GM12878 (cell line): Measurements from ENCODE around the gene EFNA2. TPM values are rescaled to one million over a fixed set of nuclear protein-coding genes. Genes with fewer than 3 reads are reported as not detected.

Source experiments
- ATAC-seq: fragments of 200-7000 bp; cut with Tn5 transposase; 3 replicates; pipeline ENCODE4 v1.9.1; 2020; ENCODE audit warnings: mild to moderate bottlenecking, moderate library complexity
- BruUV-seq: library from RNA; stranded (reverse); fragments of 400-500 nt; replicated peaks from 2 replicates; lab custom pipeline; 2021; lab: Mats Ljungman, UMichigan
- CTCF ChIA-PET: fragments of 300-600 bp; sonication (Branson Sonifier 250); formaldehyde crosslinking; extraction: SDS; loops from one replicate; lab custom pipeline; 2021; ENCODE audit warnings: inconsistent platforms; lab: Yijun Ruan, JAX
- POLR2A ChIA-PET: fragments of 350-600 bp; formaldehyde crosslinking; extraction: SDS; loops from one replicate; lab custom pipeline; 2021; ENCODE audit warnings: inconsistent platforms; lab: Charles Lee
- RAD21 ChIA-PET: fragments of 300-600 bp; sonication (Branson Sonifier 250); formaldehyde crosslinking; loops from one replicate; lab custom pipeline; 2023; ENCODE audit warnings: antibody characterized with exemption; ENCODE audit not compliant: unreplicated experiment; lab: Charles Lee
- SMC1A ChIA-PET: fragments of 300-600 bp; sonication (Branson Sonifier 250); formaldehyde crosslinking; loops from one replicate; lab custom pipeline; 2023; ENCODE audit not compliant: unreplicated experiment, uncharacterized antibody; lab: Charles Lee
- DNase-seq: peaks from one replicate; pipeline ENCODE4 v3.0.0-alpha.2; 2011; ENCODE audit warnings: low read depth, low spot score
- FAIRE-seq: peaks from 3 replicates; lab custom pipeline; 2011; peaks lifted over from hg19 to GRCh38; lab: Jason Lieb, UNC
- H2AFZ ChIP-seq: 2 replicates; pipeline ENCODE4 v1.6.0; 2011; ENCODE audit warnings: low read depth, low read length, control low read depth; ENCODE audit not compliant: control insufficient read depth
- H3K27ac ChIP-seq: 2 replicates; pipeline ENCODE4 v1.5.1; 2011; ENCODE audit warnings: control low read depth; ENCODE audit not compliant: control insufficient read depth, insufficient read depth
- H3K27me3 ChIP-seq, 2 experiments: replicated peaks in 1 of 2; 2 replicates each; pipeline versions ENCODE4 v1.6.0 to v1.6.1; 2011; ENCODE audit warnings: low read length in 1 of 2; ENCODE audit not compliant: control insufficient read depth in 2 of 2, insufficient read depth in 2 of 2
- H3K36me3 ChIP-seq, 2 experiments: 2 replicates each; pipeline ENCODE4 v1.5.1; 2011; ENCODE audit warnings: low read length in 1 of 2; ENCODE audit not compliant: control insufficient read depth in 2 of 2, insufficient read depth in 2 of 2
- H3K4me1 ChIP-seq: 2 replicates; pipeline ENCODE4 v1.6.1; 2011; ENCODE audit warnings: mild to moderate bottlenecking, low read length, moderate library complexity, mixed read lengths; ENCODE audit not compliant: control insufficient read depth, insufficient read depth
- H3K4me2 ChIP-seq: 2 replicates; pipeline ENCODE4 v1.6.0; 2011; ENCODE audit warnings: control low read depth; ENCODE audit not compliant: control insufficient read depth, insufficient read depth
- H3K4me3 ChIP-seq: fragments of 200-600 bp; sonication (generic); 2 replicates; pipeline ENCODE4 v1.5.1; 2016
- H3K79me2 ChIP-seq: 2 replicates; pipeline ENCODE4 v1.6.0; 2011; ENCODE audit warnings: low read length; ENCODE audit not compliant: control insufficient read depth, insufficient read depth
- H3K9ac ChIP-seq: 2 replicates; pipeline ENCODE4 v1.8.0; 2011; ENCODE audit warnings: low read length, control low read depth, mixed read lengths; ENCODE audit not compliant: control insufficient read depth, insufficient read depth
- H3K9me3 ChIP-seq: replicated peaks from 3 replicates; pipeline ENCODE4 v1.5.1; 2011; ENCODE audit warnings: mild to moderate bottlenecking, low read length; ENCODE audit not compliant: control insufficient read depth, insufficient read depth
- H4K20me1 ChIP-seq: 2 replicates; pipeline ENCODE4 v1.6.0; 2011; ENCODE audit not compliant: control insufficient read depth, insufficient read depth
- DPF2 ChIP-seq: fragments of 450-650 bp; IDR thresholded peaks from 2 replicates; pipeline ENCODE4 v1.6.1; 2017; ENCODE audit warnings: mild to moderate bottlenecking
- KAT2A ChIP-seq: conservative IDR thresholded peaks from 2 replicates; pipeline ENCODE4 v1.6.1; 2011; ENCODE audit warnings: low read depth, low read length; ENCODE audit not compliant: control insufficient read depth
- LARP7 ChIP-seq: fragments of 450-650 bp; IDR thresholded peaks from 2 replicates; pipeline ENCODE4 v1.6.1; 2017; ENCODE audit warnings: mild to moderate bottlenecking
- NFXL1 ChIP-seq: fragments of 450-650 bp; IDR thresholded peaks from 2 replicates; pipeline ENCODE4 v1.6.1; 2017; ENCODE audit warnings: antibody characterized with exemption, mild to moderate bottlenecking, borderline replicate concordance
- POLR2A ChIP-seq: IDR thresholded peaks from 2 replicates; pipeline ENCODE4 v1.6.1; 2011; ENCODE audit warnings: low read depth, mild to moderate bottlenecking, low read length
- POLR2AphosphoS5 ChIP-seq: IDR thresholded peaks from 2 replicates; pipeline ENCODE4 v1.6.1; 2011; ENCODE audit warnings: mild to moderate bottlenecking, low read length, inconsistent platforms
- SIN3A ChIP-seq: IDR thresholded peaks from 2 replicates; pipeline ENCODE4 v1.6.1; 2012; ENCODE audit warnings: low read depth, low read length, improper control_type of control experiment
- SUZ12 ChIP-seq: fragments of 200-600 bp; sonication (generic); IDR thresholded peaks from one replicate; pipeline ENCODE4 v1.6.1; 2018; ENCODE audit warnings: antibody characterized with exemption, mild to moderate bottlenecking; ENCODE audit not compliant: unreplicated experiment
- WGBS: methylation state at CpG from one replicate; pipeline ENCODE4 v1.1.6; 2016; ENCODE audit warnings: low lambda C conversion rate; ENCODE audit not compliant: insufficient replicate concordance, insufficient coverage; ENCODE audit errors: missing lambda C conversion rate; 5-methylcytosine and 5-hydroxymethylcytosine counted together
- in situ Hi-C: fragments of 300-500 bp; cut with MboI; formaldehyde crosslinking; loops from 9 replicates; pipeline ENCODE4 v1.14.3; 2018; ENCODE audit warnings: mixed read lengths
- intact Hi-C: fragments of 100-400 bp; cut with micrococcal nuclease; formaldehyde crosslinking; loops from one replicate; pipeline ENCODE4 v1.14.2; 2022; ENCODE audit not compliant: unreplicated experiment
- polyA plus RNA-seq, 11 experiments: library from polyadenylated mRNA; depleted of rRNA in 4 of 11; unstranded in 6 of 11; stranded (reverse) in 5 of 11; fragments of >200 nt; fragmentation: Nextera tagmentation in 4 of 11; fragmentation: Illumina TruSeq in 1 of 11; extraction: Ambion mirVana in 4 of 11; extraction: Trizol in 1 of 11; gene quantifications; 1 replicate in 1 of 11; 2 replicates in 10 of 11; pipeline versions ENCODE4 v1.2.1 to v1.2.3, GENCODE V29; 2011 to 2016; ENCODE audit warnings: inconsistent platforms in 2 of 11, missing spikeins in 2 of 11, low read depth in 1 of 11
- total RNA-seq, 4 experiments: library from RNA; depleted of rRNA in 3 of 4; stranded (reverse); fragments of >200 nt in 3 of 4; fragmentation: Illumina TruSeq in 1 of 4; extraction: Trizol in 1 of 4; gene quantifications; 2 replicates each; pipeline versions ENCODE4 v1.2.1 to v1.2.3, GENCODE V29; 2013 to 2021
- TF ChIP-seq, protein P1 (sequence below): fragments of 450-650 bp; IDR thresholded peaks from 2 replicates; pipeline ENCODE4 v1.6.1; 2017; ENCODE audit warnings: antibody characterized with exemption, mild to moderate bottlenecking, moderate library complexity

EFNA2 gene
- total and polyA plus RNA-seq, 10 of the 15 experiments (the other 5 are each of a cell fraction or from before 2014, with no cell fraction given): not detected

DNA sequence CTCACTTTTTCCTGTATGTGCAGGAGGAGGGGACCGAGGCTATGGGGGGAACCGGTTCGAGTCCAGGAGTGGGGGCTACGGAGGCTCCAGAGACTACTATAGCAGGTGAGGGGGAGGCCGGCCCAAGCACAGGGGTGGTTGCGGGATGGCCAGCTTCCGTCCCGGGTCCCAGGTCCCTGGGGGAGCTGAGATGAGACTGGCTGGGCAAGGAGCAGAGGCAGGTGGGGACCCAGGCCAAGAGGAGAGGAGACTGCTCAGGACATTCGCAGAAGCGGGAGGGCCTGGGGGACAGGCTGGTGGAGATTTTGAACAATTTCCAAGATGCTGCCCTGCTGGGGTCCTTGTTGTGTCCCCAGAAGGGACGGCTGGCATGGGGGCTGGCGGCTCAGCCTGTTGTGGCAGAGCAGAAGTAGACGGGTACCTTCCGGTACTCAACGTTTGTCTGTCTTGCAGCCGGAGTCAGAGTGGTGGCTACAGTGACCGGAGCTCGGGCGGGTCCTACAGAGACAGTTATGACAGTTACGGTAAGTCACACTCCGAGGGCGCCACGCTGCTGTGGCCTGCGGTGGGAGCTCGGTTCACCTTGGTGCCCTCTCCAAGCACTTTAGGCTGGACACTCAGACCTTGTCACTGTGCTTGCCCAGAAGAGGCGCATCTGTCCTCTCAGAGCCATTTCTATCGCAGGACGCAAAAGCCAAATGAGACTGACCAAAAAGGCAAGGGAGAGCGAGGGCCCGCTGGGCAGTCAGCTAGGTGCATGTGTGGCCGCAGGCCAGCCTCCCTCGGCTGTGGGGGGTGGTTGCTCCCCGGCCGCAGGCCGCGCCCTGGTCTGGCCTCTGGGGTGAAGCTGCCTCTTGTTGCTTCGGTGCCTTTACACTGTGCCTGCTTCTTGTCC is 13.9 kb upstream of the EFNA2 start:
- peaks cover 36% of the 10 kb centered on the region for H3K4me1 ChIP-seq
- peaks cover 66% of the 10 kb centered on the region for H3K79me2 ChIP-seq
- peak overlapping the region; percentile 98 for H3K4me3 ChIP-seq
- ChIA-PET CTCF (interaction anchor here (4.0 kb wide), 1 partner anchor 28 kb away, joined by 32 read pairs; no protein-coding TSS in a partner anchor), SMC1A (interaction anchor here (0.7 kb wide), 1 partner anchor 28 kb away, joined by 3 read pairs; no protein-coding TSS in a partner anchor), RAD21 (interaction anchor here (1.2 kb wide), 1 partner anchor 27 kb away, joined by 3 read pairs; no protein-coding TSS in a partner anchor), POLR2A (interaction anchor here (0.5 to 1.0 kb wide), 4 partner anchors 19 to 175 kb away, joined by 3 to 6 read pairs (median 4); no protein-coding TSS in a partner anchor)
- no peak for ATAC-seq
- BruUV-seq: no TSS peak
- peak overlapping the region; percentile 99 for H3K4me2 ChIP-seq
- FAIRE-seq: no peak
- no peak for DNase-seq
- intact Hi-C loops (no loop called here), in situ Hi-C loops (no loop called here)
- no peaks in the 10 kb centered on the region for H3K9me3 ChIP-seq
- H3K9ac ChIP-seq: no peak overlapping the region
- no peak overlapping the region for H3K27ac ChIP-seq
- WGBS: 93% methylated on average over 37 of the region's 37 CpGs
- no peak for TF ChIP-seq LARP7
- no peak for TF ChIP-seq SIN3A
- TF ChIP-seq KAT2A: no peak
- TF ChIP-seq SUZ12: no peak
- peak; percentile 51; the same call in 1 of the 2 replicates for TF ChIP-seq POLR2A
- TF ChIP-seq POLR2AphosphoS5: peak; percentile 23; the same call in 1 of the 2 replicates
- TF ChIP-seq DPF2: no peak
- TF ChIP-seq, protein P1, sequence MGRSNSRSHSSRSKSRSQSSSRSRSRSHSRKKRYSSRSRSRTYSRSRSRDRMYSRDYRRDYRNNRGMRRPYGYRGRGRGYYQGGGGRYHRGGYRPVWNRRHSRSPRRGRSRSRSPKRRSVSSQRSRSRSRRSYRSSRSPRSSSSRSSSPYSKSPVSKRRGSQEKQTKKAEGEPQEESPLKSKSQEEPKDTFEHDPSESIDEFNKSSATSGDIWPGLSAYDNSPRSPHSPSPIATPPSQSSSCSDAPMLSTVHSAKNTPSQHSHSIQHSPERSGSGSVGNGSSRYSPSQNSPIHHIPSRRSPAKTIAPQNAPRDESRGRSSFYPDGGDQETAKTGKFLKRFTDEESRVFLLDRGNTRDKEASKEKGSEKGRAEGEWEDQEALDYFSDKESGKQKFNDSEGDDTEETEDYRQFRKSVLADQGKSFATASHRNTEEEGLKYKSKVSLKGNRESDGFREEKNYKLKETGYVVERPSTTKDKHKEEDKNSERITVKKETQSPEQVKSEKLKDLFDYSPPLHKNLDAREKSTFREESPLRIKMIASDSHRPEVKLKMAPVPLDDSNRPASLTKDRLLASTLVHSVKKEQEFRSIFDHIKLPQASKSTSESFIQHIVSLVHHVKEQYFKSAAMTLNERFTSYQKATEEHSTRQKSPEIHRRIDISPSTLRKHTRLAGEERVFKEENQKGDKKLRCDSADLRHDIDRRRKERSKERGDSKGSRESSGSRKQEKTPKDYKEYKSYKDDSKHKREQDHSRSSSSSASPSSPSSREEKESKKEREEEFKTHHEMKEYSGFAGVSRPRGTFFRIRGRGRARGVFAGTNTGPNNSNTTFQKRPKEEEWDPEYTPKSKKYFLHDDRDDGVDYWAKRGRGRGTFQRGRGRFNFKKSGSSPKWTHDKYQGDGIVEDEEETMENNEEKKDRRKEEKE: no peak
- no peak for TF ChIP-seq NFXL1
- no peaks in the 10 kb centered on the region; the same call in 1 of the 2 replicates for H4K20me1 ChIP-seq
- no peaks in the 10 kb centered on the region for H3K27me3 ChIP-seq
- H2AFZ ChIP-seq: no peak overlapping the region
- peaks cover 34 to 35% of the 10 kb centered on the region in 2 experiments for H3K36me3 ChIP-seq
